HepG2 (cell line): ENCODE results near the gene PGRMC2. TPM values are rescaled to one million over a fixed set of nuclear protein-coding genes. Genes with fewer than 3 reads are reported as not detected.

ENCODE experiments used
- ATAC-seq: fragments of 200-7000 bp; cut with Tn5 transposase; 3 replicates; pipeline ENCODE4 v1.9.1; 2020; ENCODE audit warnings: mild to moderate bottlenecking, moderate library complexity
- BruUV-seq: library from RNA; stranded (reverse); fragments of 400-500 nt; replicated peaks from 2 replicates; lab custom pipeline; 2021; lab: Mats Ljungman, UMichigan
- CTCF ChIA-PET: fragments of 300-600 bp; formaldehyde crosslinking; extraction: SDS; loops from one replicate; lab custom pipeline; 2021; ENCODE audit warnings: low total read pairs, inconsistent platforms, low intra/inter-chr PET ratio; lab: Yijun Ruan, JAX
- POLR2A ChIA-PET: fragments of 350-600 bp; sonication (Branson Sonifier 250); formaldehyde crosslinking; loops from one replicate; lab custom pipeline; 2020; ENCODE audit warnings: antibody characterized with exemption, inconsistent platforms; lab: Yijun Ruan, JAX
- DNase-seq: peaks from one replicate; pipeline ENCODE4 v3.0.0-alpha.2; 2015; ENCODE audit warnings: low spot score
- FAIRE-seq: peaks from 3 replicates; lab custom pipeline; 2011; peaks lifted over from hg19 to GRCh38; lab: Jason Lieb, UNC
- H2AFZ ChIP-seq: one replicate; pipeline ENCODE4 v1.6.1; 2011; ENCODE audit warnings: low read length, inconsistent platforms
- H3K27ac ChIP-seq: fragments of 300-600 bp; 3 replicates; pipeline ENCODE4 v1.8.0; 2011; ENCODE audit warnings: mixed run types, mild to moderate bottlenecking, mixed read lengths, low read length, inconsistent platforms; ENCODE audit not compliant: insufficient read depth; ENCODE audit errors: extremely low read length
- H3K27me3 ChIP-seq, 2 experiments: fragments of 200-600 bp in 1 of 2; 2 replicates in 1 of 2; 3 replicates in 1 of 2; pipeline versions ENCODE4 v1.6.0 to v1.8.0; 2011; ENCODE audit warnings: low read length in 2 of 2, mild to moderate bottlenecking in 2 of 2, moderate library complexity in 2 of 2, inconsistent platforms in 1 of 2; ENCODE audit not compliant: insufficient read depth in 2 of 2, control insufficient read depth in 1 of 2
- H3K36me3 ChIP-seq, 2 experiments: fragments of 200-600 bp in 1 of 2; replicated peaks in 1 of 2; 2 replicates in 1 of 2; 3 replicates in 1 of 2; pipeline versions ENCODE4 v1.5.1 to v1.8.0; 2011; ENCODE audit warnings: low read length in 2 of 2, inconsistent platforms in 1 of 2; ENCODE audit not compliant: insufficient read depth in 2 of 2, control insufficient read depth in 1 of 2
- H3K4me1 ChIP-seq: 2 replicates; pipeline ENCODE4 v1.5.1; 2012; ENCODE audit warnings: low read length, inconsistent platforms; ENCODE audit not compliant: insufficient read depth
- H3K4me2 ChIP-seq: 2 replicates; pipeline ENCODE4 v1.6.0; 2011; ENCODE audit warnings: low read depth, low read length, inconsistent platforms
- H3K4me3 ChIP-seq, 3 experiments: fragments of 200-600 bp in 1 of 3; sonication (generic), shearing (Covaris generic) in 1 of 3; replicated peaks in 1 of 3; 2 replicates each; pipeline ENCODE4 v1.5.1; 2011 to 2016; ENCODE audit warnings: low read length in 3 of 3, inconsistent platforms in 2 of 3, low read depth in 2 of 3, mild to moderate bottlenecking in 2 of 3, control low read depth in 1 of 3, mixed read lengths in 1 of 3; ENCODE audit not compliant: insufficient read depth in 1 of 3
- H3K79me2 ChIP-seq: one replicate; pipeline ENCODE4 v1.6.1; 2011; ENCODE audit warnings: low read length, inconsistent platforms; ENCODE audit not compliant: insufficient read depth
- H3K9ac ChIP-seq: 2 replicates; pipeline ENCODE4 v1.6.0; 2011; ENCODE audit warnings: mild to moderate bottlenecking, low read depth, low read length, inconsistent platforms; ENCODE audit not compliant: insufficient read depth
- H3K9me3 ChIP-seq: 2 replicates; pipeline ENCODE4 v1.5.1; 2012; ENCODE audit warnings: mild to moderate bottlenecking, low read length
- H4K20me1 ChIP-seq: 2 replicates; pipeline ENCODE4 v1.6.0; 2011; ENCODE audit warnings: inconsistent platforms, mild to moderate bottlenecking, low read length, moderate library complexity; ENCODE audit not compliant: insufficient read depth
- ATAD3A ChIP-seq: sonication (generic); formaldehyde crosslinking; IDR thresholded peaks from 2 replicates; pipeline ENCODE4 v1.4.0; 2020; ENCODE audit warnings: missing genetic modification reagents
- BCLAF1 ChIP-seq: fragments of 450-650 bp; IDR thresholded peaks from 2 replicates; pipeline ENCODE4 v1.6.1; 2017; ENCODE audit warnings: mild to moderate bottlenecking
- CREM ChIP-seq, 2 experiments: sonication (generic) in 1 of 2; formaldehyde crosslinking in 1 of 2; IDR thresholded peaks; 2 replicates each; pipeline versions ENCODE4 v1.4.0 to v1.6.1; 2016 to 2020; ENCODE audit warnings: antibody characterized with exemption in 1 of 2, mild to moderate bottlenecking in 1 of 2, missing genetic modification reagents in 1 of 2
- MLLT10 ChIP-seq: sonication (generic); formaldehyde crosslinking; IDR thresholded peaks from 2 replicates; pipeline ENCODE4 v1.4.0; 2020; ENCODE audit warnings: missing genetic modification reagents
- MTA3 ChIP-seq: sonication (generic); formaldehyde crosslinking; IDR thresholded peaks from 2 replicates; pipeline ENCODE4 v1.4.0; 2020; ENCODE audit warnings: missing genetic modification reagents
- PAWR ChIP-seq: sonication (generic); formaldehyde crosslinking; IDR thresholded peaks from 2 replicates; pipeline ENCODE4 v1.4.0; 2020; ENCODE audit warnings: missing genetic modification reagents, mild to moderate bottlenecking, borderline replicate concordance
- SKIL ChIP-seq: sonication (generic); formaldehyde crosslinking; IDR thresholded peaks from 2 replicates; pipeline ENCODE4 v1.8.0; 2022; ENCODE audit warnings: missing genetic modification reagents, mild to moderate bottlenecking, moderate library complexity, borderline replicate concordance
- SMC3 ChIP-seq: IDR thresholded peaks from 2 replicates; pipeline ENCODE4 v1.6.1; 2011; ENCODE audit warnings: low read length, improper control_type of control experiment
- TEAD3 ChIP-seq: optimal IDR thresholded peaks from 2 replicates; pipeline ENCODE3; 2016; ENCODE audit warnings: borderline replicate concordance
- ZNF280D ChIP-seq: sonication (generic); formaldehyde crosslinking; IDR thresholded peaks from 2 replicates; pipeline ENCODE4 v1.5.1; 2020; ENCODE audit warnings: mild to moderate bottlenecking, missing genetic modification reagents
- ZNF615 ChIP-seq: sonication (generic); formaldehyde crosslinking; IDR thresholded peaks from 2 replicates; pipeline ENCODE4 v1.5.0; 2020; ENCODE audit warnings: mild to moderate bottlenecking, missing genetic modification reagents, borderline replicate concordance
- WGBS: methylation state at CpG from one replicate; pipeline ENCODE4 v1.1.6; 2017; ENCODE audit warnings: low lambda C conversion rate; 5-methylcytosine and 5-hydroxymethylcytosine counted together
- in situ Hi-C: cut with HindIII; loops from 2 replicates; pipeline ENCODE4 v1.10.0; 2017; ENCODE audit warnings: low pct_unique_long_range_greater_than_20kb; ENCODE audit not compliant: extremely low pct_ligation_motif_present
- intact Hi-C: fragments of 100-400 bp; cut with micrococcal nuclease; formaldehyde crosslinking; loops from one replicate; pipeline ENCODE4 v1.10.0; 2022; ENCODE audit not compliant: unreplicated experiment
- polyA plus RNA-seq, 8 experiments: library from polyadenylated mRNA; depleted of rRNA in 3 of 8; stranded (reverse) in 7 of 8; unstranded in 1 of 8; fragments of >200 nt; fragmentation: Illumina TruSeq in 4 of 8; extraction: Trizol in 4 of 8; gene quantifications; 2 replicates each; pipeline versions ENCODE4 v1.2.1 to v1.2.3, GENCODE V29; 2011 to 2016; ENCODE audit warnings: low read depth in 4 of 8, missing spikeins in 1 of 8, mixed read lengths in 1 of 8; ENCODE audit not compliant: insufficient read depth in 1 of 8
- total RNA-seq, 5 experiments: library from RNA; depleted of rRNA; stranded (reverse); fragments of >200 nt; fragmentation: Illumina TruSeq; extraction: Trizol; gene quantifications; 2 replicates each; pipeline ENCODE4 v1.2.3, GENCODE V29; 2016; ENCODE audit warnings: low read depth in 1 of 5
- TF ChIP-seq, protein P1 (sequence below): IDR thresholded peaks from 2 replicates; pipeline ENCODE4 v1.6.1; 2016; ENCODE audit warnings: low read depth, control low read depth

The PGRMC2 gene
- total and polyA plus RNA-seq, 2 of the 13 experiments (the other 11 are each of a cell fraction or from before 2014, with no cell fraction given) = 16.0 to 19.8 TPM

GRCh38 chr4:128285085-128285997 lies 2.3 kb downstream of the PGRMC2 start:
- FAIRE-seq = peak; percentile 70
- no peaks in the 10 kb centered on the region for H3K9me3 ChIP-seq
- DNase-seq = peak; percentile 82
- H2AFZ ChIP-seq = no peak overlapping the region
- CTCF ChIA-PET = no interaction called here
- no peaks in the 10 kb centered on the region; the same call in 1 of the 2 replicates for H4K20me1 ChIP-seq
- no TSS peak for BruUV-seq
- in situ Hi-C loops (no loop called here), intact Hi-C loops (loop anchor here (2.0 to 10.0 kb wide), 5 partner anchors 17 to 527 kb away; partner anchors contain the start of genes ABHD18, LARP1B and MFSD8)
- peak overlapping the region; percentile 75 for H3K9ac ChIP-seq
- 0 out of 3 replicates have a peak, but pooled peaks have one; percentile 10 for ATAC-seq
- POLR2A ChIA-PET = interaction anchor here (1.2 to 1.9 kb wide), 4 partner anchors 18 to 527 kb away, joined by 4 to 5 read pairs (median 4); partner anchors contain the start of genes ABHD18, LARP1B and MFSD8
- H3K36me3 ChIP-seq = no peaks in the 10 kb centered on the region
- peak overlapping the region; percentile 69 for H3K4me2 ChIP-seq
- peak overlapping the region; percentile 91 for H3K27ac ChIP-seq
- H3K79me2 ChIP-seq = peaks cover 68% of the 10 kb centered on the region
- H3K4me3 ChIP-seq = peak overlapping the region; percentile 94 to 98 (median 95)
- WGBS = 13% methylated on average over 18 of the region's 18 CpGs
- peaks cover 59% of the 10 kb centered on the region for H3K4me1 ChIP-seq
- no peaks in the 10 kb centered on the region; a peak in 3 of 5 replicates for H3K27me3 ChIP-seq
- no peak for TF ChIP-seq BCLAF1
- no peak for TF ChIP-seq MTA3 (CRISPR knock-in tag)
- no peak for TF ChIP-seq SKIL (CRISPR knock-in tag)
- peak; percentile 87 for TF ChIP-seq ZNF280D
- TF ChIP-seq SMC3 = no peak
- no peak for TF ChIP-seq ZNF615 (CRISPR knock-in tag)
- TF ChIP-seq ATAD3A (CRISPR knock-in tag) = no peak
- no peak for TF ChIP-seq PAWR
- TF ChIP-seq TEAD3 = peak; percentile 37
- TF ChIP-seq CREM (IDR thresholded peaks at IDR 0.05) = no peak
- no peak for TF ChIP-seq CREM (CRISPR knock-in tag; IDR thresholded peaks at IDR 0.05)
- TF ChIP-seq, protein P1, sequence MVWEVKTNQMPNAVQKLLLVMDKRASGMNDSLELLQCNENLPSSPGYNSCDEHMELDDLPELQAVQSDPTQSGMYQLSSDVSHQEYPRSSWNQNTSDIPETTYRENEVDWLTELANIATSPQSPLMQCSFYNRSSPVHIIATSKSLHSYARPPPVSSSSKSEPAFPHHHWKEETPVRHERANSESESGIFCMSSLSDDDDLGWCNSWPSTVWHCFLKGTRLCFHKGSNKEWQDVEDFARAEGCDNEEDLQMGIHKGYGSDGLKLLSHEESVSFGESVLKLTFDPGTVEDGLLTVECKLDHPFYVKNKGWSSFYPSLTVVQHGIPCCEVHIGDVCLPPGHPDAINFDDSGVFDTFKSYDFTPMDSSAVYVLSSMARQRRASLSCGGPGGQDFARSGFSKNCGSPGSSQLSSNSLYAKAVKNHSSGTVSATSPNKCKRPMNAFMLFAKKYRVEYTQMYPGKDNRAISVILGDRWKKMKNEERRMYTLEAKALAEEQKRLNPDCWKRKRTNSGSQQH (CRISPR knock-in tag) = no peak
- TF ChIP-seq MLLT10 (CRISPR knock-in tag) = no peak
